GM18498 (cell line): ENCODE results near the gene FRMD4A.

Experiments
- ATAC-seq: cut with Tn5 transposase; IDR thresholded peaks from one replicate; pipeline ENCODE4 v1.9.1; 2021; ENCODE audit warnings: mild to moderate bottlenecking, moderate library complexity; ENCODE audit not compliant: unreplicated experiment

The FRMD4A gene

GRCh38 chr10:13993169-13993568 is 337.6 kb downstream of the FRMD4A start:
- ATAC-seq, result no peak

GRCh38 chr10:13991353-13991752 is 339.4 kb downstream of the FRMD4A start:
- no peak for ATAC-seq

DNA sequence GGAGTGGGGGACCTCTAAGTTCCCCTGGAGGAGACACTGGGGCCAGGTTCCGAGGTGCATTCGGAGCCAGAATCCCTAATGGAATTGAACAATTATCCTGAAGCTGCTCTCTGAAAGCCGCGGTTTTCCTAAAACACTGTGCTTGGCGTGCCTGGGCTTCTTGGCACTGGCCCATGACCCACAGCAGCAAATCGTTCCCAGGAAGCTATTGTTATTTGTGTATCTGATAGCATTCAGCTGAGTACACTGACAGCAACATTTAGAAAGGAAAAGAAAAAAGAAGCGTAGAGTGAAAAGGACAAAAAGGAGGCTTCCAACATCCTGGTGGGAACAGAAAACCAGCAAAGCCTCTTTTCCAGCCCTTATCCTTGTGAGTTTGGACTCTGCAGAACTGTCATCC is 339.8 kb downstream of the FRMD4A start:
- ATAC-seq, result no peak

DNA sequence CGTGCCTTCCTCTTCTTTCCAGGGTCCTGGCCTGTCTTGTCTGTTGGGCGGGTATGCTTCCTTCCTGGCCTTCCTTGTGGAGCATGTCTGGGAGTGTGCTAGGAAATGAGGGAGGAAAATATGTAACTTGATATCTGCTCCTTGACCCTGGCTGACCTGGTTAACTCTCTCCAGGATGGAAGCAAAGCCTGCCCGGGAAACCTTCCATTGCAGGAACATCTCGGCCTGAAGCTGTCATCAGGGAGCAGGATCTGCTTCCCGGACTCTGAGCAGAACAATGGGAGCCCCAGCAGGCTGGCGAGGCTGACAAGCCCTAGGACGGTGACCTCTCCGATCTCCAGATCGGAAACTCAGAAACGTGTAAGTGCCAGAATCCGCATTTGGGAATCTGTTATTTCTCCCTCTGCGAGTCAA is 340.3 kb downstream of the FRMD4A start:
- no peak for ATAC-seq

- ATAC-seq, result no peak
Measured at GRCh38 chr10:13989616-13990015, 341.1 kb downstream of the FRMD4A start.

DNA sequence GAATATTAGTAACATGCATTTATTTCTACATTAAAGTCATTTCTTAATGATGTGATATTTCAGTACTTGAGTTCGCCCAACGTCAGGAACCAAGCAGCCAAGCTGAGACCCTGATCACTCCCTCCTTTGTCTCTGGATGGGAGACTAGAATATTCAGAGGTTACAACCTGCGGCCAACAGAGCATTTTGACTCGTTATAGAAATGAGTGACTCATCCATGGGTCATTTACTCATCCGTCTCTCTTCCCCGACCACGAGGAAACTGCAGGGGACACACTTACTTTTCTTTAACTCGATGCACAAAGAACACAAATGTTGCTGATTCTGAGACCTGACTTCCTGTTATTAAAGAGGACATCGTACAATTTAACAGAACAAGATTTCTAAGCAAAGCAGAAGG is 343.3 kb downstream of the FRMD4A start:
- no peak for ATAC-seq

- ATAC-seq, result no peak
Measured at GRCh38 chr10:13984647-13985155, 346.0 kb downstream of the FRMD4A start.

- ATAC-seq, result no peak
Measured at GRCh38 chr10:13983035-13983434, 347.7 kb downstream of the FRMD4A start.

- no peak for ATAC-seq
Measured at GRCh38 chr10:13978533-13979115, 352.1 kb downstream of the FRMD4A start.

GRCh38 chr10:13977861-13978532 is 352.7 kb downstream of the FRMD4A start:
- no peak for ATAC-seq

DNA sequence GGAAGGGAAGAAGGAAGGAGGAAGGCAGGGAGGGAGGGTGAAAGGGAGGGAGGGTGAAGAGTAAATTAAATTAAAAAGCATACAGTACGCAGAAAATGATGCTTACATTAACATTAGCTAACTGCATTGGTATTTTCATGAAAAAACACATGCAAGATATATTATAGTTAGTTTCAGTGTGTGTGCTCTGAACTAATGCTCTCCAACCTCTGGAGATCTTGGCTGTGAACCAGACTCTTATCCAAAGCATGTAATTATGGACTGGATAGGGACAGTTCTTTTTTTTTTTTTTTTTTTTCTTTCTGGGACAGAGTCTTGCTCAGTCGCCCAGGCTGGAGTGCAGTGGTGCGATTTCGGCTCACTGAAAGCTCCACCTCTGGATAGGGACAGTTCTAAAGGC is 357.0 kb downstream of the FRMD4A start:
- no peak for ATAC-seq

DNA sequence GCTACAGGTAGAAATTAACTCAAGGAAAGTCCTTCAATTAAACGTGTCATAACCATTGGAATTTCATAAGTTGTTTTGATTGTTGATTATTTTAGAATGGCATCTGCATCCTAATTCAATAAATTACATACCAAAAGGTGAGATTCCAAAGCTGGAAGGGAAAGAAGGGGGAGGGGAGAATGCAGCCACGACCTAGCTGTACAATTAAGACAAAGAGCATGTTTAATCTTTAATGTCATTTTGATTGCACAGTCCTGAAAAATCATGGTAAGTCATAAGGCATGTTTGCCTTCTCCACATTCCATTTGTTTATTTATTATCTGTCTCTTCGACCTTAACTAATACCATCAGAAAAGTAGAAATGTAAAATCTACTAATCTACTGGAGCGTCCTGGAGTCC is 358.1 kb downstream of the FRMD4A start:
- ATAC-seq, result no peak

GRCh38 chr10:13971601-13972475 is 358.9 kb downstream of the FRMD4A start:
- no peak for ATAC-seq

DNA sequence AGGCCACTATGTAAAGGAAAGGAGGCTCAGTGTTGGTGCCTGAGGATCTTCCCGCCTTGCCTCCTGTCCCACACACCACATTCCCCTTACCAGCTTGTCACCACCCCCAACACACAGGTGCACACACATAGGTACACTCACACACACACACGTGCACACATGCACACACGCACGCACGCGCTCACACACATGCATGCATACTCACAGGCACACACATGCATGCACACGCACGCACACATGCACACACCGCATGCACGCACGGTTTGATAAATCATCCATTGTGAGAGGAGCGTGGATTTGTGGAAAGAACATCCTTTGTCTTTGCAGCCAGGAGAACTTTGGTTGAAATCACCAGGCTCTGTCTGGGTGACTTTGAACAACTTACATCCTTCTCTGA is 359.8 kb downstream of the FRMD4A start:
- no peak for ATAC-seq

- no peak for ATAC-seq
Measured at GRCh38 chr10:13970236-13970956, 360.3 kb downstream of the FRMD4A start.

DNA sequence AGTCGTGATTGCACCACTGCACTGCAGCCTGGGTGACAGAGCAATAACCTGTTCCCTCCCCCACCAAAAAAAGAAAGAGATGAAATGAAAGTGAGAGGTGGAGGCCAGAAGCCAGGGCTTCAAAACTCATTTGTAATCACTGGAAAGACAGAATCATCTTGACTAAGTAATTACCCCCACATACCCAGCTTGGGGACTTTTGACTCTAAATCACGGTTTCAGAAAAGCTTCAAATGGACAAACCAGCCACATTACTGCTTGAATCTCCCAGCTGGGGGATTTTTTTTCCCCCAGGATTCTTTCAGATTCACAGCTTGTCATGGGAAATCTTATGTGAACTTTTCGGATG is 361.0 kb downstream of the FRMD4A start:
- ATAC-seq, result no peak

GRCh38 chr10:13969118-13969791 is 361.5 kb downstream of the FRMD4A start:
- ATAC-seq, result no peak

GRCh38 chr10:13961853-13962252 is 368.9 kb downstream of the FRMD4A start:
- no peak for ATAC-seq

DNA sequence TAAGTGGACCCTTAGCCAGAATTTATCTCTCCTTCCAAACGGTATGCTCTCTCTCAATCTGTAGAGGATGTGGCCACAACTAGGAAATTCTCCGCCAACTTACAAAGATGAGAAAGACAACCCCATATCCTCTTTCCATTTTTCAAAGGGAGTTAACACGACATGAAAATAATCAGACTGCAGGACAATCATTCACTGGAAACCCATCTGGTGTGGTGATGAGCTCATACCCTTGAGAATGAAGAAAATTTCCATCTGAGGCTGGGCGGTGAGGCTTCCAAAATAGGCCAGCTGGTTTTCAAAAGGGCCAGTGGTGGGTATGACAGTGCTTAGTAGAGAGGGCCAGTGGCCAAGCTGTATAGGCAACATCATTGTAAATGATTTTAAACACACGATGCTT is 369.6 kb downstream of the FRMD4A start:
- ATAC-seq, result no peak

DNA sequence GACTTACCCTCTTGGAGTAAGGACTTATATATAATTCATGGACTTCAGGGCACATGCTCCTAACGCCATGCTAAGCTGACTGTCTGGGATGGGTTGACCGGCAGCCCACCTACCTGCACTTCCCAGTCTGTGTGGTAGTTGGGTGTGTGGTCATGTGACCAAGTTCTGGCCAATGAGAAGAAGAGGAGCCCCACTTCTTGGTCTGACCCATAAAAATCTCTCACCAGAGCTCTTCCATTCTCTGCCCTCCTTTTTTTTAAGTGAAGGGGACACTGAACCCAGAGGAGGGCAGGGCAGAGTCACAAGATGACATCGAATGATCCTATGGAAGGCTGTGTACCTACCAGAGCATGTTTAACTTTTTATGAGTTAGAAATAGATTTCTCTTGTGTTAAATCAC is 370.1 kb downstream of the FRMD4A start:
- ATAC-seq, result no peak
